Spleen (tissue), 11 donors: ENCODE results near the gene CACNA2D3. TPM values are rescaled to one million over a fixed set of nuclear protein-coding genes. Genes with fewer than 3 reads are reported as not detected.

ENCODE experiments used
- DNase-seq: peaks from one replicate; pipeline ENCODE4 v3.0.0-alpha.2; 2020
- H3K27ac ChIP-seq, 8 donors: fragments of 200-600 bp; sonication (generic) in 7 of 8; 1 replicate in 4 of 8; 2 replicates in 4 of 8; pipeline versions ENCODE4 v1.5.0 to v1.8.0; 2016 to 2021; ENCODE audit warnings: inconsistent platforms in 4 of 8, mild to moderate bottlenecking in 4 of 8, moderate library complexity in 1 of 8
- H3K27me3 ChIP-seq, 7 donors: fragments of 200-600 bp; sonication (generic) in 6 of 7; replicated peaks in 1 of 7; 1 replicate in 4 of 7; 2 replicates in 3 of 7; pipeline versions ENCODE4 v1.5.0 to v1.8.0; 2016 to 2021; ENCODE audit warnings: inconsistent platforms in 3 of 7, mild to moderate bottlenecking in 1 of 7
- H3K36me3 ChIP-seq, 6 donors: fragments of 200-600 bp; sonication (generic) in 5 of 6; 1 replicate in 4 of 6; 2 replicates in 2 of 6; pipeline versions ENCODE4 v1.5.0 to v1.8.0; 2016 to 2021; ENCODE audit warnings: inconsistent platforms in 2 of 6
- H3K4me1 ChIP-seq, 6 donors: fragments of 200-600 bp; sonication (generic) in 5 of 6; 1 replicate in 3 of 6; 2 replicates in 3 of 6; pipeline versions ENCODE4 v1.5.0 to v1.8.0; 2016 to 2021; ENCODE audit warnings: inconsistent platforms in 3 of 6
- H3K4me3 ChIP-seq, 8 donors: fragments of 200-600 bp; sonication (generic) in 7 of 8; 1 replicate in 4 of 8; 2 replicates in 4 of 8; pipeline versions ENCODE4 v1.5.0 to v1.8.0; 2016 to 2021; ENCODE audit warnings: inconsistent platforms in 4 of 8, mild to moderate bottlenecking in 4 of 8, moderate library complexity in 2 of 8
- H3K9me3 ChIP-seq, 8 donors: fragments of 200-600 bp; sonication (generic) in 7 of 8; 1 replicate in 4 of 8; 2 replicates in 4 of 8; pipeline versions ENCODE4 v1.5.0 to v1.8.0; 2016 to 2021; ENCODE audit warnings: inconsistent platforms in 4 of 8
- CTCF ChIP-seq, 11 experiments: fragments of 200-600 bp in 7 of 11; fragments of 450-650 bp in 4 of 11; sonication (generic) in 4 of 11; IDR thresholded peaks in 8 of 11; conservative IDR thresholded peaks in 3 of 11; 1 replicate in 7 of 11; 2 replicates in 4 of 11; pipeline versions ENCODE4 v1.4.0 to v1.8.0; 2016 to 2021; ENCODE audit warnings: antibody characterized with exemption in 11 of 11, inconsistent platforms in 4 of 11, mild to moderate bottlenecking in 1 of 11
- POLR2A ChIP-seq, 3 donors: fragments of 450-650 bp; IDR thresholded peaks; one replicate each; pipeline ENCODE4 v1.5.1; 2017; ENCODE audit warnings: antibody characterized with exemption in 3 of 3, mild to moderate bottlenecking in 1 of 3
- POLR2AphosphoS5 ChIP-seq, 3 donors: sonication (generic); formaldehyde crosslinking; IDR thresholded peaks; one replicate each; pipeline ENCODE4 v1.5.1; 2017; ENCODE audit warnings: antibody characterized with exemption in 3 of 3
- WGBS, 5 donors: extraction: QIAGEN DNeasy Blood & Tissue Kit in 3 of 5; methylation state at CpG; one replicate each; pipeline versions ENCODE4 v1.1.5 to v1.1.7; 2013 to 2018; 5-methylcytosine and 5-hydroxymethylcytosine counted together
- intact Hi-C: fragments of 100-400 bp; cut with DNase I; formaldehyde crosslinking; loops from one replicate; pipeline ENCODE4 v1.15.0; 2023; ENCODE audit warnings: low total_unique reads
- polyA plus RNA-seq, 3 donors: library from polyadenylated mRNA; stranded (reverse); fragments of 200-250 nt; gene quantifications; one replicate each; pipeline ENCODE4 v1.2.1, GENCODE V29; 2013
- total RNA-seq, 7 donors: library from RNA; depleted of rRNA in 3 of 7; stranded (reverse); fragments of >200 nt in 3 of 7; fragmentation: NEBNext Ultra II Directional in 4 of 7; extraction: Animal tissue kit (Norgen Biotek cat#: 25700) in 4 of 7; gene quantifications; one replicate each; pipeline versions ENCODE4 v1.1.0 to v1.2.1, GENCODE V29; 2016 to 2021
- donor health status: healthy with polysubstance abuse.
- donor health status: DM: no; HTN: no; CAD: no; lungs with moderate emphysema.
- donor health status: DM: no; HTN: no; CAD: no.
- donor health status: Bipolar disorder and iron deficiency.
- donor health status: healthy.
- donor health status: DM: no; HTN: no; CAD: no.
- donor health status: DM: yes; HTN: yes; CAD: no.

Gene CACNA2D3
- total and polyA plus RNA-seq, 10 donors, result 0.83 to 4.9 (median 2.9) TPM

GRCh38 chr3:54349231-54349652 lies 226.9 kb downstream of the CACNA2D3 start:
- H3K4me1 ChIP-seq, result no peaks in the 10 kb centered on the region
- TF ChIP-seq POLR2AphosphoS5 (IDR thresholded peaks at IDR 0.05) (no peak), POLR2A (IDR thresholded peaks at IDR 0.05) (no peak), CTCF (IDR thresholded peaks at IDR 0.05 in 8 of 11, conservative IDR thresholded peaks at IDR 0.05 in 3 of 11) (no peak)
- WGBS, 5 donors, result 63 to 79% (median 75%) methylated on average over 4 of the region's 4 CpGs
- H3K36me3 ChIP-seq, result no peaks in the 10 kb centered on the region
- no peak overlapping the region for H3K27ac ChIP-seq
- DNase-seq, result no peak
- no peak overlapping the region for H3K4me3 ChIP-seq
- no peaks in the 10 kb centered on the region for H3K9me3 ChIP-seq
- intact Hi-C loops, result no loop called here
- peaks cover 0 to 7% (median 0%) of the 10 kb centered on the region in 7 donors for H3K27me3 ChIP-seq

- H3K4me1 ChIP-seq, result no peaks in the 10 kb centered on the region
- 81 to 89% (median 84%) methylated on average over 4 of the region's 4 CpGs for whole genome bisulfite sequencing, 5 donors
- no peak overlapping the region for H3K27ac ChIP-seq
- no peak for TF ChIP-seq CTCF (IDR thresholded peaks at IDR 0.05 in 8 of 11, conservative IDR thresholded peaks at IDR 0.05 in 3 of 11)
- TF ChIP-seq POLR2A (IDR thresholded peaks at IDR 0.05), result no peak
- TF ChIP-seq POLR2AphosphoS5 (IDR thresholded peaks at IDR 0.05), result no peak
- H3K9me3 ChIP-seq, result no peaks in the 10 kb centered on the region
- peaks cover 0 to 3% (median 0%) of the 10 kb centered on the region in 7 donors for H3K27me3 ChIP-seq
- no peaks in the 10 kb centered on the region for H3K36me3 ChIP-seq
- DNase-seq, result no peak
- intact Hi-C loops, result no loop called here
- no peak overlapping the region for H3K4me3 ChIP-seq
These were observed 227.3 kb downstream of the CACNA2D3 start for GRCh38 chr3:54349691-54350090.

- no peak for DNase-seq
- no peaks in the 10 kb centered on the region for H3K27me3 ChIP-seq
- TF ChIP-seq POLR2A (IDR thresholded peaks at IDR 0.05), result no peak
- TF ChIP-seq POLR2AphosphoS5 (IDR thresholded peaks at IDR 0.05), result no peak
- no peak for TF ChIP-seq CTCF (IDR thresholded peaks at IDR 0.05 in 8 of 11, conservative IDR thresholded peaks at IDR 0.05 in 3 of 11)
These were observed 231.2 kb downstream of the CACNA2D3 start for GRCh38 chr3:54353546-54353945.

GRCh38 chr3:54353946-54354345 lies 231.6 kb downstream of the CACNA2D3 start:
- intact Hi-C loops, result no loop called here
- no peak for TF ChIP-seq POLR2A (IDR thresholded peaks at IDR 0.05)
- no peak for TF ChIP-seq CTCF (IDR thresholded peaks at IDR 0.05 in 8 of 11, conservative IDR thresholded peaks at IDR 0.05 in 3 of 11)
- TF ChIP-seq POLR2AphosphoS5 (IDR thresholded peaks at IDR 0.05), result no peak
- Histone ChIP-seq H3K4me3 (no peak overlapping the region), H3K27me3 (no peaks in the 10 kb centered on the region), H3K4me1 (peaks cover 0 to 10% (median 0%) of the 10 kb centered on the region in 6 donors), H3K27ac (no peak overlapping the region), H3K36me3 (no peaks in the 10 kb centered on the region), H3K9me3 (no peaks in the 10 kb centered on the region)
- 62 to 83% (median 70%) methylated on average over 5 of the region's 5 CpGs for WGBS, 5 donors
- no peak for DNase-seq

More at GRCh38 chr3:54353546-54353945, 231.2 kb downstream of the CACNA2D3 start:
- Histone ChIP-seq H3K4me3 (no peak overlapping the region), H3K4me1 (peaks cover 0 to 10% (median 0%) of the 10 kb centered on the region in 6 donors), H3K27ac (no peak overlapping the region), H3K36me3 (no peaks in the 10 kb centered on the region), H3K9me3 (no peaks in the 10 kb centered on the region)
- intact Hi-C loops, result no loop called here
- WGBS, 5 donors, result 71 to 91% (median 82%) methylated on average over 5 of the region's 5 CpGs
